ENCODE measurements around the gene BMPER. TPM values are rescaled to one million over a fixed set of nuclear protein-coding genes. Genes with fewer than 3 reads are reported as not detected.

Gene BMPER
- polyA plus RNA-seq, 1 donor from 2014 or later, result not detected

- Mint-ChIP-seq H3K4me1 (peaks cover 0 to 7% (median 4%) of the 10 kb centered on the region in 3 donors), H3K27me3 (peaks cover 34% of the 10 kb centered on the region), H3K36me3 (peaks cover 3% of the 10 kb centered on the region), H3K4me3 (peak overlapping the region; percentile 69 to 87 (median 78)), H3K27ac (no peak overlapping the region), H3K9me3 (no peaks in the 10 kb centered on the region)
These were observed 1.3 kb upstream of the BMPER start for GRCh38 chr7:33903791-33904680.

GRCh38 chr7:33904681-33905388, 504 bp upstream of the BMPER start:
- Mint-ChIP-seq H3K27ac (no peak overlapping the region), H3K4me1 (peaks cover 0 to 7% (median 4%) of the 10 kb centered on the region in 3 donors), H3K4me3 (peak overlapping the region in 3 of 4 donors; percentile 77 to 79 (median 78)), H3K9me3 (no peaks in the 10 kb centered on the region), H3K36me3 (peaks cover 3% of the 10 kb centered on the region), H3K27me3 (peaks cover 32% of the 10 kb centered on the region)

- Mint-ChIP-seq H3K27me3 (peaks cover 24% of the 10 kb centered on the region), H3K9me3 (no peaks in the 10 kb centered on the region), H3K27ac (no peak overlapping the region), H3K4me3 (peak overlapping the region in 1 of 4 donors; percentile 43), H3K4me1 (peaks cover 0 to 7% (median 4%) of the 10 kb centered on the region in 3 donors), H3K36me3 (peaks cover 3% of the 10 kb centered on the region)
These were observed 1.4 kb downstream of the BMPER start for GRCh38 chr7:33906697-33907096.

- no peak overlapping the region for H3K27ac Mint-ChIP-seq
- peaks cover 0 to 7% (median 4%) of the 10 kb centered on the region in 3 donors for H3K4me1 Mint-ChIP-seq
- H3K9me3 Mint-ChIP-seq, result no peaks in the 10 kb centered on the region
- H3K27me3 Mint-ChIP-seq, result peaks cover 19% of the 10 kb centered on the region
- H3K36me3 Mint-ChIP-seq, result peaks cover 2% of the 10 kb centered on the region
- no peak overlapping the region for H3K4me3 Mint-ChIP-seq
These were observed 2.3 kb downstream of the BMPER start for GRCh38 chr7:33907625-33908024.

GRCh38 chr7:33909318-33909717, 4.0 kb downstream of the BMPER start:
- peaks cover 11% of the 10 kb centered on the region for H3K27me3 Mint-ChIP-seq
- no peaks in the 10 kb centered on the region for H3K36me3 Mint-ChIP-seq
- no peaks in the 10 kb centered on the region for H3K9me3 Mint-ChIP-seq
- H3K4me3 Mint-ChIP-seq, result no peak overlapping the region
- H3K27ac Mint-ChIP-seq, result no peak overlapping the region
- peaks cover 0 to 2% (median 0%) of the 10 kb centered on the region in 3 donors for H3K4me1 Mint-ChIP-seq

- H3K27ac Mint-ChIP-seq, result no peak overlapping the region
- no peaks in the 10 kb centered on the region for H3K36me3 Mint-ChIP-seq
- H3K27me3 Mint-ChIP-seq, result peaks cover 9% of the 10 kb centered on the region
- H3K4me1 Mint-ChIP-seq, result no peaks in the 10 kb centered on the region
- no peak overlapping the region for H3K4me3 Mint-ChIP-seq
- no peaks in the 10 kb centered on the region for H3K9me3 Mint-ChIP-seq
These were observed 4.4 kb downstream of the BMPER start for GRCh38 chr7:33909755-33910154.

GRCh38 chr7:33910756-33911155, 5.4 kb downstream of the BMPER start:
- Mint-ChIP-seq H3K4me1 (peaks cover 0 to 3% (median 0%) of the 10 kb centered on the region in 3 donors), H3K9me3 (no peaks in the 10 kb centered on the region), H3K27me3 (peaks cover 9% of the 10 kb centered on the region), H3K36me3 (no peaks in the 10 kb centered on the region), H3K27ac (no peak overlapping the region), H3K4me3 (no peak overlapping the region)

- Mint-ChIP-seq H3K9me3 (no peaks in the 10 kb centered on the region), H3K27me3 (peaks cover 2% of the 10 kb centered on the region), H3K4me3 (no peak overlapping the region), H3K27ac (no peak overlapping the region), H3K36me3 (no peaks in the 10 kb centered on the region), H3K4me1 (peaks cover 0 to 3% (median 0%) of the 10 kb centered on the region in 3 donors)
These were observed 11.2 kb downstream of the BMPER start for GRCh38 chr7:33916357-33917081.

- Mint-ChIP-seq H3K4me3 (no peak overlapping the region), H3K9me3 (no peaks in the 10 kb centered on the region), H3K36me3 (no peaks in the 10 kb centered on the region)
These were observed 12.3 kb downstream of the BMPER start for GRCh38 chr7:33917661-33918060.

GRCh38 chr7:33918438-33919143, 13.3 kb downstream of the BMPER start:
- H3K27ac Mint-ChIP-seq, result no peak overlapping the region
- H3K4me1 Mint-ChIP-seq, result peaks cover 0 to 3% (median 0%) of the 10 kb centered on the region in 3 donors
- H3K36me3 Mint-ChIP-seq, result no peaks in the 10 kb centered on the region
- no peaks in the 10 kb centered on the region for H3K9me3 Mint-ChIP-seq
- H3K4me3 Mint-ChIP-seq, result no peak overlapping the region
- H3K27me3 Mint-ChIP-seq, result peaks cover 5% of the 10 kb centered on the region

More at GRCh38 chr7:33917661-33918060, 12.3 kb downstream of the BMPER start:
- Mint-ChIP-seq H3K27me3 (peaks cover 2% of the 10 kb centered on the region), H3K4me1 (peaks cover 0 to 3% (median 0%) of the 10 kb centered on the region in 3 donors), H3K27ac (no peak overlapping the region)

GRCh38 chr7:33919449-33919848, 14.1 kb downstream of the BMPER start:
- Mint-ChIP-seq H3K36me3 (no peaks in the 10 kb centered on the region), H3K27me3 (peaks cover 7% of the 10 kb centered on the region), H3K4me1 (peaks cover 0 to 3% (median 0%) of the 10 kb centered on the region in 3 donors), H3K9me3 (no peaks in the 10 kb centered on the region), H3K4me3 (no peak overlapping the region), H3K27ac (no peak overlapping the region)

- no peaks in the 10 kb centered on the region for H3K36me3 Mint-ChIP-seq
- H3K27ac Mint-ChIP-seq, result no peak overlapping the region
- no peaks in the 10 kb centered on the region for H3K9me3 Mint-ChIP-seq
- no peaks in the 10 kb centered on the region for H3K4me1 Mint-ChIP-seq
- peaks cover 7% of the 10 kb centered on the region for H3K27me3 Mint-ChIP-seq
- no peak overlapping the region for H3K4me3 Mint-ChIP-seq
These were observed 16.0 kb downstream of the BMPER start for GRCh38 chr7:33921216-33921938.

GRCh38 chr7:33922820-33923219, 17.5 kb downstream of the BMPER start:
- Mint-ChIP-seq H3K27me3 (peaks cover 7% of the 10 kb centered on the region), H3K4me3 (no peak overlapping the region), H3K27ac (no peak overlapping the region), H3K36me3 (no peaks in the 10 kb centered on the region), H3K9me3 (no peaks in the 10 kb centered on the region), H3K4me1 (no peaks in the 10 kb centered on the region)
